GM12878 (cell line): ENCODE data around the gene ABHD2. TPM values are rescaled to one million over a fixed set of nuclear protein-coding genes. Genes with fewer than 3 reads are reported as not detected.

Source experiments
- ASH2L ChIP-seq: fragments of 300-600, 200-600 bp; sonication (generic); IDR thresholded peaks from 2 replicates; pipeline ENCODE4 v1.6.1; 2017; ENCODE audit warnings: low read depth, mild to moderate bottlenecking, borderline replicate concordance
- BHLHE40 ChIP-seq, 2 experiments: fragments of 450-650 bp in 1 of 2; IDR thresholded peaks; 2 replicates each; pipeline ENCODE4 v1.6.1; 2011 to 2017; ENCODE audit warnings: low read depth in 2 of 2, borderline replicate concordance in 1 of 2, improper control_type of control experiment in 1 of 2, low read length in 1 of 2, mild to moderate bottlenecking in 1 of 2
- CBX5 ChIP-seq: sonication (generic); IDR thresholded peaks from 2 replicates; pipeline ENCODE4 v1.6.1; 2016; ENCODE audit warnings: low read depth, moderate library complexity, mild to moderate bottlenecking, inconsistent platforms
- CHD2 ChIP-seq: IDR thresholded peaks from 2 replicates; pipeline ENCODE4 v1.6.1; 2011; ENCODE audit warnings: low read depth, low read length, improper control_type of control experiment, borderline replicate concordance
- CREM ChIP-seq: IDR thresholded peaks from 2 replicates; pipeline ENCODE4 v1.6.1; 2014; ENCODE audit warnings: antibody characterized with exemption, low read depth
- E2F8 ChIP-seq: fragments of 450-650 bp; IDR thresholded peaks from 2 replicates; pipeline ENCODE4 v1.6.1; 2018; ENCODE audit warnings: mild to moderate bottlenecking, low read depth, moderate library complexity; ENCODE audit not compliant: partially characterized antibody
- FOS ChIP-seq: IDR thresholded peaks from 3 replicates; pipeline ENCODE4 v1.6.1; 2011; ENCODE audit warnings: borderline replicate concordance; ENCODE audit not compliant: insufficient read length; ENCODE audit errors: extremely low read depth
- GABPA ChIP-seq: IDR thresholded peaks from 2 replicates; pipeline ENCODE4 v1.6.1; 2014; ENCODE audit warnings: antibody characterized with exemption, low read depth, mild to moderate bottlenecking, inconsistent platforms
- HCFC1 ChIP-seq: fragments of 150-350 bp; IDR thresholded peaks from 2 replicates; pipeline ENCODE4 v1.6.1; 2014; ENCODE audit warnings: low read length
- HDAC2 ChIP-seq: fragments of 200-600 bp; sonication (generic); IDR thresholded peaks from 2 replicates; pipeline ENCODE4 v1.6.1; 2017
- JUND ChIP-seq: IDR thresholded peaks from 2 replicates; pipeline ENCODE4 v1.6.1; 2012; ENCODE audit warnings: low read depth, mild to moderate bottlenecking, low read length, improper control_type of control experiment, moderate library complexity
- LARP7 ChIP-seq: fragments of 450-650 bp; IDR thresholded peaks from 2 replicates; pipeline ENCODE4 v1.6.1; 2017; ENCODE audit warnings: mild to moderate bottlenecking
- MTA3 ChIP-seq: IDR thresholded peaks from 2 replicates; pipeline ENCODE4 v1.6.1; 2012; ENCODE audit warnings: low read length, inconsistent platforms, borderline replicate concordance
- NFIC ChIP-seq: IDR thresholded peaks from 2 replicates; pipeline ENCODE4 v1.6.1; 2012; ENCODE audit warnings: low read depth, mild to moderate bottlenecking, inconsistent platforms, low read length, moderate library complexity
- NFYB ChIP-seq: IDR thresholded peaks from 2 replicates; pipeline ENCODE4 v1.6.1; 2011; ENCODE audit warnings: low read depth, mild to moderate bottlenecking, low read length, improper control_type of control experiment, moderate library complexity; ENCODE audit not compliant: insufficient read depth
- NR2F1 ChIP-seq: fragments of 450-650 bp; conservative IDR thresholded peaks from 2 replicates; pipeline ENCODE4 v1.6.1; 2017; ENCODE audit warnings: mild to moderate bottlenecking
- PML ChIP-seq: IDR thresholded peaks from 2 replicates; pipeline ENCODE4 v1.6.1; 2012; ENCODE audit warnings: low read length, inconsistent platforms
- POU2F2 ChIP-seq: IDR thresholded peaks from 3 replicates; pipeline ENCODE4 v1.6.1; 2011; ENCODE audit warnings: low read depth, mild to moderate bottlenecking, low read length, borderline replicate concordance
- REST ChIP-seq: IDR thresholded peaks from 2 replicates; pipeline ENCODE4 v1.6.1; 2012; ENCODE audit warnings: mild to moderate bottlenecking, low read depth, low read length
- SRF ChIP-seq, 2 experiments: IDR thresholded peaks; 2 replicates each; pipeline ENCODE4 v1.6.1; 2011; ENCODE audit warnings: low read depth in 2 of 2, low read length in 2 of 2, mild to moderate bottlenecking in 1 of 2, moderate library complexity in 1 of 2
- USF2 ChIP-seq: IDR thresholded peaks from 2 replicates; pipeline ENCODE4 v1.6.1; 2011; ENCODE audit warnings: low read depth, low read length, improper control_type of control experiment, borderline replicate concordance
- WRNIP1 ChIP-seq: IDR thresholded peaks from 2 replicates; pipeline ENCODE4 v1.6.1; 2011; ENCODE audit warnings: low read depth, low read length, improper control_type of control experiment, borderline replicate concordance
- polyA plus RNA-seq, 11 experiments: library from polyadenylated mRNA; depleted of rRNA in 4 of 11; unstranded in 6 of 11; stranded (reverse) in 5 of 11; fragments of >200 nt; fragmentation: Nextera tagmentation in 4 of 11; fragmentation: Illumina TruSeq in 1 of 11; extraction: Ambion mirVana in 4 of 11; extraction: Trizol in 1 of 11; gene quantifications; 1 replicate in 1 of 11; 2 replicates in 10 of 11; pipeline versions ENCODE4 v1.2.1 to v1.2.3, GENCODE V29; 2011 to 2016; ENCODE audit warnings: inconsistent platforms in 2 of 11, missing spikeins in 2 of 11, low read depth in 1 of 11
- total RNA-seq, 4 experiments: library from RNA; depleted of rRNA in 3 of 4; stranded (reverse); fragments of >200 nt in 3 of 4; fragmentation: Illumina TruSeq in 1 of 4; extraction: Trizol in 1 of 4; gene quantifications; 2 replicates each; pipeline versions ENCODE4 v1.2.1 to v1.2.3, GENCODE V29; 2013 to 2021

ABHD2 gene
- total and polyA plus RNA-seq, 10 of the 15 experiments (the other 5 are each of a cell fraction or from before 2014, with no cell fraction given), result 1.2 to 33.6 (median 20.4) TPM

GRCh38 chr15:89068325-89068784 lies 19.9 kb upstream of the ABHD2 start (continued):
- no peak for TF ChIP-seq E2F8
- no peak for TF ChIP-seq PML
- TF ChIP-seq NR2F1, result no peak
- 0 out of 2 replicates have a peak, but pooled peaks have one; percentile 27 for TF ChIP-seq GABPA
- TF ChIP-seq REST, result no peak
- no peak for TF ChIP-seq HCFC1
- TF ChIP-seq ASH2L, result no peak
- TF ChIP-seq CBX5, result no peak
- TF ChIP-seq MTA3, result peak; percentile 85; the same call in 1 of the 2 replicates
- TF ChIP-seq POU2F2, result peak; percentile 62; the same call in 1 of the 3 replicates
- peak; percentile 82 for TF ChIP-seq NFIC
- no peak for TF ChIP-seq NFYB
- peak; percentile 66; the same call in 1 of the 2 replicates for TF ChIP-seq CREM
- TF ChIP-seq WRNIP1, result no peak
- TF ChIP-seq USF2, result peak; percentile 15; the same call in 1 of the 2 replicates
- no peak for TF ChIP-seq HDAC2
- no peak for TF ChIP-seq LARP7
- TF ChIP-seq BHLHE40 (IDR thresholded peaks at IDR 0.05; ENCODE audit: borderline replicate concordance in 1 of 2, low read depth in 2 of 2, low read length in 1 of 2), result peak; percentile 10 to 20; a peak in 1 of 4 replicates
- no peak for TF ChIP-seq SRF (IDR thresholded peaks at IDR 0.05; ENCODE audit: low read depth in 2 of 2, low read length in 2 of 2)
- TF ChIP-seq JUND, result peak; percentile 38; the same call in 1 of the 2 replicates
- TF ChIP-seq CHD2, result no peak
- no peak for TF ChIP-seq FOS
